Testis (tissue), 3 donors: ENCODE data around the gene RNF212. TPM values are rescaled to one million over a fixed set of nuclear protein-coding genes. Genes with fewer than 3 reads are reported as not detected.

Experiments
- DNase-seq: peaks from one replicate; pipeline ENCODE4 v3.0.0-alpha.2; 2019
- H3K27ac ChIP-seq, 2 donors: fragments of 200-600 bp; sonication (generic); one replicate each; pipeline ENCODE4 v1.5.1; 2019
- H3K27me3 ChIP-seq: fragments of 200-600 bp; sonication (generic); one replicate; pipeline ENCODE4 v1.5.1; 2019
- H3K36me3 ChIP-seq: fragments of 200-600 bp; sonication (generic); one replicate; pipeline ENCODE4 v1.5.1; 2017; ENCODE audit warnings: low read depth; ENCODE audit errors: missing control alignments
- H3K4me1 ChIP-seq: fragments of 200-600 bp; sonication (generic); one replicate; pipeline ENCODE4 v1.5.1; 2019
- H3K4me3 ChIP-seq, 2 donors: fragments of 200-600 bp; sonication (generic); one replicate each; pipeline ENCODE4 v1.5.1; 2017 to 2019
- H3K9me3 ChIP-seq: fragments of 200-600 bp; sonication (generic); one replicate; pipeline ENCODE4 v1.5.1; 2017
- CTCF ChIP-seq, 3 experiments: fragments of 450-650 bp in 2 of 3; fragments of 200-600 bp in 1 of 3; sonication (generic) in 1 of 3; IDR thresholded peaks; one replicate each; pipeline ENCODE4 v1.5.1; 2016 to 2019; ENCODE audit warnings: antibody characterized with exemption in 3 of 3, mild to moderate bottlenecking in 2 of 3, moderate library complexity in 1 of 3
- POLR2A ChIP-seq: fragments of 450-650 bp; IDR thresholded peaks from one replicate; pipeline ENCODE4 v1.6.1; 2017; ENCODE audit warnings: antibody characterized with exemption, mild to moderate bottlenecking, moderate library complexity
- WGBS, 2 donors: methylation state at CpG; one replicate each; pipeline ENCODE4 v1.1.5; 2018; 5-methylcytosine and 5-hydroxymethylcytosine counted together
- intact Hi-C: fragments of 100-400 bp; cut with DNase I; formaldehyde crosslinking; loops from one replicate; pipeline ENCODE4 v1.15.1; 2023; ENCODE audit warnings: low total_unique reads
- polyA plus RNA-seq: library from polyadenylated mRNA; stranded (reverse); fragments of 350-450 nt; fragmentation: Illumina TruSeq; extraction: RNeasy Lipid Tissue Mini Kit (QIAGEN cat#74804); gene quantifications from one replicate; pipeline ENCODE4 v1.2.3, GENCODE V29; 2014; ENCODE audit warnings: low read depth, low replicate concordance; ENCODE audit not compliant: insufficient read depth
- total RNA-seq, 2 donors: library from RNA; depleted of rRNA; stranded (reverse); fragments of >200 nt; gene quantifications; one replicate each; pipeline ENCODE4 v1.2.3, GENCODE V29; 2016

The RNF212 gene
- total and polyA plus RNA-seq, 3 donors from 2014 or later, result 21.0 to 40.3 (median 33.6) TPM

GRCh38 chr4:1081689-1082040, 31.7 kb downstream of the RNF212 start:
- no peak overlapping the region for H3K27ac ChIP-seq
- no peak overlapping the region for H3K4me3 ChIP-seq
- H3K27me3 ChIP-seq, result no peaks in the 10 kb centered on the region
- no peaks in the 10 kb centered on the region for H3K4me1 ChIP-seq
- DNase-seq, result no peak
- no peaks in the 10 kb centered on the region for H3K9me3 ChIP-seq
- no peaks in the 10 kb centered on the region for H3K36me3 ChIP-seq
- WGBS, 2 donors, result 81 to 82% methylated on average over 7 to 8 of the region's 8 CpGs
- intact Hi-C loops, result no loop called here
- TF ChIP-seq POLR2A (no peak), CTCF (IDR thresholded peaks at IDR 0.05) (no peak)

- WGBS, 2 donors, result 75 to 77% methylated on average over 12 of the region's 12 CpGs
- Histone ChIP-seq H3K4me3 (no peak overlapping the region), H3K36me3 (no peaks in the 10 kb centered on the region), H3K4me1 (no peaks in the 10 kb centered on the region), H3K27me3 (no peaks in the 10 kb centered on the region), H3K27ac (no peak overlapping the region), H3K9me3 (no peaks in the 10 kb centered on the region)
- no peak for DNase-seq
- intact Hi-C loops, result no loop called here
- no peak for TF ChIP-seq POLR2A
- no peak for TF ChIP-seq CTCF (IDR thresholded peaks at IDR 0.05)
Measured at GRCh38 chr4:1080961-1081688, 32.2 kb downstream of the RNF212 start.

- no peaks in the 10 kb centered on the region for H3K4me1 ChIP-seq
- no peaks in the 10 kb centered on the region for H3K27me3 ChIP-seq
- no peak for DNase-seq
- H3K27ac ChIP-seq, result no peak overlapping the region
- H3K9me3 ChIP-seq, result no peaks in the 10 kb centered on the region
- 93% methylated on average over 8 to 9 of the region's 9 CpGs for WGBS, 2 donors
- intact Hi-C loops, result no loop called here
- no peaks in the 10 kb centered on the region for H3K36me3 ChIP-seq
- TF ChIP-seq POLR2A (no peak), CTCF (IDR thresholded peaks at IDR 0.05) (no peak)
- H3K4me3 ChIP-seq, result no peak overlapping the region
Measured at GRCh38 chr4:1080432-1080831, 32.9 kb downstream of the RNF212 start.

GRCh38 chr4:1079711-1080265, 33.6 kb downstream of the RNF212 start:
- H3K36me3 ChIP-seq, result no peaks in the 10 kb centered on the region
- H3K4me3 ChIP-seq, result no peak overlapping the region
- intact Hi-C loops, result no loop called here
- 88 to 94% methylated on average over 14 to 17 of the region's 17 CpGs for WGBS, 2 donors
- no peak for TF ChIP-seq CTCF (IDR thresholded peaks at IDR 0.05)
- no peaks in the 10 kb centered on the region for H3K9me3 ChIP-seq
- no peaks in the 10 kb centered on the region for H3K27me3 ChIP-seq
- no peaks in the 10 kb centered on the region for H3K4me1 ChIP-seq
- DNase-seq, result no peak
- no peak overlapping the region for H3K27ac ChIP-seq

GRCh38 chr4:1078490-1078889, 34.9 kb downstream of the RNF212 start:
- no peak for TF ChIP-seq CTCF (IDR thresholded peaks at IDR 0.05)
- no peak for TF ChIP-seq POLR2A
- Histone ChIP-seq H3K4me1 (no peaks in the 10 kb centered on the region), H3K4me3 (no peak overlapping the region), H3K9me3 (no peaks in the 10 kb centered on the region), H3K27me3 (no peaks in the 10 kb centered on the region), H3K36me3 (no peaks in the 10 kb centered on the region), H3K27ac (no peak overlapping the region)
- intact Hi-C loops, result no loop called here
- DNase-seq, result no peak
- 86 to 93% methylated on average over 5 of the region's 5 CpGs for WGBS, 2 donors
